ENCODE measurements around the gene PHEX.

PHEX gene

GRCh38 chrX:22032084-22032483 is at the start of gene PHEX:
PHEX (plus strand) TSS chrX:22032325; CDS start chrX:22033006, 681 bp downstream.
- DNase-seq (ENCODE audit: low read depth in 2 of 3, low spot score in 2 of 3) = no peak

- peak in 2 of 3 experiments; percentile 25 to 36 for DNase-seq (ENCODE audit: low read depth in 2 of 3, low spot score in 2 of 3)
These were observed 46.8 kb upstream of the PHEX start for GRCh38 chrX:21985332-21985777.

- no peak for DNase-seq (ENCODE audit: low read depth in 2 of 3, low spot score in 2 of 3)
These were observed 45.5 kb upstream of the PHEX start for GRCh38 chrX:21986596-21986995.

- DNase-seq (ENCODE audit: low read depth in 2 of 3, low spot score in 2 of 3) = no peak
These were observed 42.7 kb upstream of the PHEX start for GRCh38 chrX:21989384-21989783.

GRCh38 chrX:21990832-21991231 is 41.3 kb upstream of the PHEX start:
- no peak for DNase-seq (ENCODE audit: low read depth in 2 of 3, low spot score in 2 of 3)

- DNase-seq (ENCODE audit: low read depth in 2 of 3, low spot score in 2 of 3) = no peak
These were observed 40.6 kb upstream of the PHEX start for GRCh38 chrX:21991504-21991903.

- no peak for DNase-seq (ENCODE audit: low read depth in 2 of 3, low spot score in 2 of 3)
These were observed 38.9 kb upstream of the PHEX start for GRCh38 chrX:21993265-21993664.

- DNase-seq (ENCODE audit: low read depth in 2 of 3, low spot score in 2 of 3) = no peak
These were observed 35.2 kb upstream of the PHEX start for GRCh38 chrX:21996872-21997455.

- DNase-seq (ENCODE audit: low read depth in 2 of 3, low spot score in 2 of 3) = no peak
These were observed 34.1 kb upstream of the PHEX start for GRCh38 chrX:21998037-21998436.

GRCh38 chrX:22004866-22005265 is 27.3 kb upstream of the PHEX start:
- DNase-seq (ENCODE audit: low read depth in 2 of 3, low spot score in 2 of 3) = no peak

- DNase-seq (ENCODE audit: low read depth in 2 of 3, low spot score in 2 of 3) = no peak
These were observed 20.1 kb upstream of the PHEX start for GRCh38 chrX:22012051-22012450.

- no peak for DNase-seq (ENCODE audit: low read depth in 2 of 3, low spot score in 2 of 3)
These were observed 19.2 kb upstream of the PHEX start for GRCh38 chrX:22012931-22013330.

GRCh38 chrX:22015139-22015750 is 16.9 kb upstream of the PHEX start:
- DNase-seq (ENCODE audit: low read depth in 2 of 3, low spot score in 2 of 3) = no peak

- no peak for DNase-seq (ENCODE audit: low read depth in 2 of 3, low spot score in 2 of 3)
These were observed 10.3 kb upstream of the PHEX start for GRCh38 chrX:22021751-22022324.

- DNase-seq (ENCODE audit: low read depth in 2 of 3, low spot score in 2 of 3) = no peak
These were observed 7.5 kb upstream of the PHEX start for GRCh38 chrX:22024577-22024976.

- DNase-seq (ENCODE audit: low read depth in 2 of 3, low spot score in 2 of 3) = no peak
These were observed 6.4 kb upstream of the PHEX start for GRCh38 chrX:22025751-22026150.

- no peak for DNase-seq (ENCODE audit: low read depth in 2 of 3, low spot score in 2 of 3)
These were observed 5.4 kb upstream of the PHEX start for GRCh38 chrX:22026731-22027130.

- DNase-seq (ENCODE audit: low read depth in 2 of 3, low spot score in 2 of 3) = no peak
These were observed 381 bp downstream of the PHEX start for GRCh38 chrX:22032506-22032905.

GRCh38 chrX:22033818-22034217 is 1.7 kb downstream of the PHEX start:
- DNase-seq (ENCODE audit: low read depth in 2 of 3, low spot score in 2 of 3) = no peak

GRCh38 chrX:22035236-22035635 is 3.1 kb downstream of the PHEX start:
- DNase-seq (ENCODE audit: low read depth in 2 of 3, low spot score in 2 of 3) = no peak

- DNase-seq (ENCODE audit: low read depth in 2 of 3, low spot score in 2 of 3) = no peak
These were observed 5.1 kb downstream of the PHEX start for GRCh38 chrX:22037225-22037624.

GRCh38 chrX:22037911-22038537 is 5.9 kb downstream of the PHEX start:
- no peak for DNase-seq (ENCODE audit: low read depth in 2 of 3, low spot score in 2 of 3)
